ENCODE results near the gene KHK.

The KHK gene

GRCh38 chr2:27148801-27149439 is 62.3 kb downstream of the KHK start, which contains the start of gene TCF23:
Gene TCF23 (plus strand): TSS chr2:27149004. CDS start chr2:27149134, 130 bp downstream.
- no peak within 1 kb of the TSS for H3K4me3 ChIP-seq (ENCODE audit: low read length in 2 of 2)
- no peak within 1 kb of the TSS for H3K4me2 ChIP-seq (ENCODE audit: insufficient read depth, low read length, poor library complexity, severe bottlenecking)
- H3K14ac ChIP-seq (ENCODE audit: low read length): no peak within 1 kb of the TSS
- no peak within 1 kb of the TSS for H4K8ac ChIP-seq (ENCODE audit: low read depth, low read length)
- no peaks in the 10 kb centered on the region for H3K4me1 ChIP-seq (ENCODE audit: control insufficient read depth in 2 of 2, insufficient read depth in 1 of 2, low read depth in 1 of 2, low read length in 2 of 2)
- no peaks in the 10 kb centered on the region for H3K79me1 ChIP-seq (ENCODE audit: low read depth, low read length)
- peak within 1 kb of the TSS; percentile 88 for H2BK120ac ChIP-seq (ENCODE audit: low read depth, low read length)
- no peak within 1 kb of the TSS for H3K27ac ChIP-seq (replicated peaks; ENCODE audit: low read length)
- no peak within 1 kb of the TSS for H2BK12ac ChIP-seq (ENCODE audit: low read length)
- no peaks in the 10 kb centered on the region for H3K36me3 ChIP-seq (replicated peaks in 1 of 2; ENCODE audit: control insufficient read depth in 2 of 2, insufficient read depth in 2 of 2, low read length in 2 of 2)
- no peak within 1 kb of the TSS for H3K23ac ChIP-seq (ENCODE audit: low read depth, low read length, poor library complexity)
- H3K9ac ChIP-seq (ENCODE audit: low read depth, low read length, poor library complexity): no peak within 1 kb of the TSS
- peak within 1 kb of the TSS; percentile 33 for H4K91ac ChIP-seq (ENCODE audit: low read depth, low read length, poor library complexity)
- H3K4ac ChIP-seq (ENCODE audit: low read length): no peak within 1 kb of the TSS
- WGBS, 2 donors (ENCODE audit: extremely low coverage in 2 of 2, insufficient read length in 2 of 2, insufficient replicate concordance in 1 of 2): no CpG with 5 or more reads among the region's 12 CpGs
- H2BK15ac ChIP-seq (ENCODE audit: low read length): peak within 1 kb of the TSS; percentile 38
- no peak within 1 kb of the TSS for H2AK5ac ChIP-seq (ENCODE audit: low read depth, low read length)
- peaks cover 0 to 57% (median 0%) of the 10 kb centered on the region in 3 experiments for H3K27me3 ChIP-seq (ENCODE audit: control insufficient read depth in 3 of 3, insufficient read depth in 3 of 3, low read depth in 1 of 3, low read length in 3 of 3)
- no peaks in the 10 kb centered on the region for H3K9me3 ChIP-seq (replicated peaks in 1 of 2; ENCODE audit: control insufficient read depth in 2 of 2, insufficient read depth in 1 of 2, low read depth in 1 of 2, low read length in 2 of 2)
- H3K18ac ChIP-seq (ENCODE audit: low read length): peak within 1 kb of the TSS; percentile 38
- H2AFZ ChIP-seq (ENCODE audit: low read length): no peak within 1 kb of the TSS
- H2BK5ac ChIP-seq (ENCODE audit: low read length): no peak within 1 kb of the TSS
- DNase-seq (ENCODE audit: low spot score): no peak

DNA sequence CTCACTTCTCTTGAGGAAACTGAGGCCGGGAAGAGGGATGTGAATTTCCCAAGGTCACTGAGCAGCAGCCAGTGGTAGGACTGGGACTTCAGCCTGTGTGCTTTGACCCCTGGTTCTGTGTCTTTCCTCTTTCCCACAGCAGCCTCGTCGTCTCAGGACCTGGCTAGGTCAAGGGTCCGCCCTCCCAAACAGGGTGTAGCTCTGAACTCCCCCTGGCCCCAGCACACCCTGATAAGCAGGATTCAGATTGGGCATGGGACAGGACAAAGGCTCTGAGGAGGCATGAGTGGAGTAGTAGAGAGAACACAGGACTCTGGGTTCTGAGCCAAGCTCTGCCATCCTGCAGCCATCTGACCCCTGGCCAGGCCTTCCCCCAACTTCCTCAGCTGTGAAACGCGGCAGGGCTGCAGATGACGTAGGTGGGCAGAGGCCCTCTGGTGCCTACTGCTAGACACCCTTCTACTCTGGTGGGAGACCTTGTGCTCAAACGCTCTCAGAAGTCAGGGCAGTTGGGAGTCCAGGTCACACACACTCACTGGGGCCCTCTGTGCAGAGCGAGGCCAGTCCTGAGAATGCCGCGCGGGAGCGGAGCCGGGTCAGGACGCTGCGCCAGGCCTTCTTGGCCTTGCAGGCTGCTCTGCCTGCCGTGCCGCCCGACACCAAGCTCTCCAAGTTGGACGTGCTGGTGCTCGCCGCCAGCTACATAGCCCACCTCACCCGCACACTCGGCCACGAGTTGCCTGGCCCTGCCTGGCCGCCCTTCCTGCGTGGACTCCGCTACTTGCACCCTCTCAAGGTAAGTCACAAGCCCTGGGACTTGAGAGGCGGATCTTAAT is 63.2 kb downstream of the KHK start:
- no peak overlapping the region for H3K4me3 ChIP-seq (ENCODE audit: low read length in 2 of 2)
- H2BK15ac ChIP-seq (ENCODE audit: low read length): peak overlapping the region; percentile 38

More for the DNA sequence above, 63.2 kb downstream of the KHK start:
- Histone ChIP-seq H3K9me3 (replicated peaks in 1 of 2; ENCODE audit: control insufficient read depth in 2 of 2, insufficient read depth in 1 of 2, low read depth in 1 of 2, low read length in 2 of 2) (no peaks in the 10 kb centered on the region), H3K23ac (ENCODE audit: low read depth, low read length, poor library complexity) (peak overlapping the region; percentile 37), H3K79me1 (ENCODE audit: low read depth, low read length) (no peaks in the 10 kb centered on the region), H3K36me3 (replicated peaks in 1 of 2; ENCODE audit: control insufficient read depth in 2 of 2, insufficient read depth in 2 of 2, low read length in 2 of 2) (no peaks in the 10 kb centered on the region), H3K4me2 (ENCODE audit: insufficient read depth, low read length, poor library complexity, severe bottlenecking) (no peak overlapping the region), H2BK12ac (ENCODE audit: low read length) (no peak overlapping the region), H2AK5ac (ENCODE audit: low read depth, low read length) (no peak overlapping the region), H2BK120ac (ENCODE audit: low read depth, low read length) (no peak overlapping the region), H3K9ac (ENCODE audit: low read depth, low read length, poor library complexity) (peak overlapping the region; percentile 2), H3K27me3 (ENCODE audit: control insufficient read depth in 3 of 3, insufficient read depth in 3 of 3, low read depth in 1 of 3, low read length in 3 of 3) (peaks cover 0 to 63% (median 0%) of the 10 kb centered on the region in 3 experiments), H4K91ac (ENCODE audit: low read depth, low read length, poor library complexity) (no peak overlapping the region), H3K18ac (ENCODE audit: low read length) (peak overlapping the region; percentile 38), H3K27ac (replicated peaks; ENCODE audit: low read length) (no peak overlapping the region), H2BK5ac (ENCODE audit: low read length) (no peak overlapping the region), H2AFZ (ENCODE audit: low read length) (no peak overlapping the region), H3K4ac (ENCODE audit: low read length) (no peak overlapping the region), H3K4me1 (ENCODE audit: control insufficient read depth in 2 of 2, insufficient read depth in 1 of 2, low read depth in 1 of 2, low read length in 2 of 2) (no peaks in the 10 kb centered on the region), H3K14ac (ENCODE audit: low read length) (no peak overlapping the region), H4K8ac (ENCODE audit: low read depth, low read length) (no peak overlapping the region)
- DNase-seq (ENCODE audit: low spot score): no peak
- WGBS, 2 donors (ENCODE audit: extremely low coverage in 2 of 2, insufficient read length in 2 of 2, insufficient replicate concordance in 1 of 2): no CpG with 5 or more reads among the region's 29 CpGs

Measured in neuronal stem cell (in vitro differentiated cells).